ENCODE data around the gene SBF2.

The SBF2 gene

GRCh38 chr11:10072142-10072541, 221.9 kb downstream of the SBF2 start:
- H3K4me3 ChIP-seq (ENCODE audit: low read depth, low read length): no peak overlapping the region
- TF ChIP-seq, protein P1, sequence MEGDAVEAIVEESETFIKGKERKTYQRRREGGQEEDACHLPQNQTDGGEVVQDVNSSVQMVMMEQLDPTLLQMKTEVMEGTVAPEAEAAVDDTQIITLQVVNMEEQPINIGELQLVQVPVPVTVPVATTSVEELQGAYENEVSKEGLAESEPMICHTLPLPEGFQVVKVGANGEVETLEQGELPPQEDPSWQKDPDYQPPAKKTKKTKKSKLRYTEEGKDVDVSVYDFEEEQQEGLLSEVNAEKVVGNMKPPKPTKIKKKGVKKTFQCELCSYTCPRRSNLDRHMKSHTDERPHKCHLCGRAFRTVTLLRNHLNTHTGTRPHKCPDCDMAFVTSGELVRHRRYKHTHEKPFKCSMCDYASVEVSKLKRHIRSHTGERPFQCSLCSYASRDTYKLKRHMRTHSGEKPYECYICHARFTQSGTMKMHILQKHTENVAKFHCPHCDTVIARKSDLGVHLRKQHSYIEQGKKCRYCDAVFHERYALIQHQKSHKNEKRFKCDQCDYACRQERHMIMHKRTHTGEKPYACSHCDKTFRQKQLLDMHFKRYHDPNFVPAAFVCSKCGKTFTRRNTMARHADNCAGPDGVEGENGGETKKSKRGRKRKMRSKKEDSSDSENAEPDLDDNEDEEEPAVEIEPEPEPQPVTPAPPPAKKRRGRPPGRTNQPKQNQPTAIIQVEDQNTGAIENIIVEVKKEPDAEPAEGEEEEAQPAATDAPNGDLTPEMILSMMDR (IDR thresholded peaks at IDR 0.05; ENCODE audit: low read depth, low read length): no peak

GRCh38 chr11:10067629-10068300, 226.3 kb downstream of the SBF2 start:
- TF ChIP-seq, protein P1 (IDR thresholded peaks at IDR 0.05; ENCODE audit: low read depth, low read length): no peak
- H3K4me3 ChIP-seq (ENCODE audit: low read depth, low read length): no peak overlapping the region

DNA sequence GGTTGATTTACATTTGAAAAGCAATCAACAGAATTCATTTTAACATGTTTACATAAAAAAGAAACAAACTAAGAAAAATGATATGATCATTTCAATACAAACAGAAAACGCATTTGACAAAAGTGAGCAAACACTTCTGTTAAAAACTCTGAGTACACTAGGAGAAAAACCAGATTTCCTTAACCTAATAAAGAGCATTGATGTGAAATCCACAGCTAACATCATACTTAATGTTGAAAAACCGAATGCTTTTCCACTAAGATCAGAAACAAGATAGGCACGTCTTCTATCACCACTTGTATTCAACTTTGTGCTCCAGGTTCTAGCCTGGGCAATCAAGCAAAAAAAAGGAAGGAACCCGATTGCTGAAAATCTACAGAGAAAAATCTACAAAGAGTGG, 227.6 kb downstream of the SBF2 start:
- TF ChIP-seq, protein P1 (IDR thresholded peaks at IDR 0.05; ENCODE audit: low read depth, low read length): no peak
- no peak overlapping the region for H3K4me3 ChIP-seq (ENCODE audit: low read depth, low read length)

GRCh38 chr11:10064828-10065227, 229.2 kb downstream of the SBF2 start:
- H3K4me3 ChIP-seq (ENCODE audit: low read depth, low read length): no peak overlapping the region
- TF ChIP-seq, protein P1 (IDR thresholded peaks at IDR 0.05; ENCODE audit: low read depth, low read length): no peak

GRCh38 chr11:10058356-10058755, 235.7 kb downstream of the SBF2 start:
- TF ChIP-seq, protein P1 (IDR thresholded peaks at IDR 0.05; ENCODE audit: low read depth, low read length): no peak
- H3K4me3 ChIP-seq (ENCODE audit: low read depth, low read length): no peak overlapping the region

GRCh38 chr11:10051868-10052586, 242.0 kb downstream of the SBF2 start:
- no peak overlapping the region for H3K4me3 ChIP-seq (ENCODE audit: low read depth, low read length)
- TF ChIP-seq, protein P1 (IDR thresholded peaks at IDR 0.05; ENCODE audit: low read depth, low read length): no peak

DNA sequence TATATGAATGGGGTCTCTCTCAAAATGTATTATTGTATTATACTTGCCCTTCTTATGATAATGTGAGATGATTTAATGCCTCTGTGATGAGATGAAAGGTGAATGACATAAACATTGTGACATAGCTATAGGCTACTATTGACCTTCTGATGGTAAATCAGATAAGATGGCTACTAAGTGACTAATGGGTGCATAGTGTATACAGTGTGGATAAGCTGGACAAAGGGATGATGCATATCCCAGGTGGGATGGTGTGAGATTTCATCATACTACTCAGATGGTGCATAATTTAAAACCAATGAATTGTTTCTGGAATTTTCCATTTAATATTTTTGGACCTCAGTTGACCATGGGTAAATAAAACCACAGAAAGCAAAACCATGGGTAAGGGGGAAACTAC, 243.5 kb downstream of the SBF2 start:
- H3K4me3 ChIP-seq (ENCODE audit: low read depth, low read length): no peak overlapping the region
- TF ChIP-seq, protein P1 (IDR thresholded peaks at IDR 0.05; ENCODE audit: low read depth, low read length): no peak

Measured in WI38 (cell line).